Suprapubic skin (tissue), 4 donors: Measurements from ENCODE around the gene PYGB.

Experiments used
- POLR2A ChIP-seq, 2 donors: fragments of 450-650 bp; IDR thresholded peaks; one replicate each; pipeline ENCODE4 v1.6.1; 2017; ENCODE audit warnings: antibody characterized with exemption in 2 of 2, mild to moderate bottlenecking in 2 of 2, moderate library complexity in 2 of 2
- POLR2AphosphoS5 ChIP-seq, 3 donors: sonication (generic); formaldehyde crosslinking; IDR thresholded peaks; one replicate each; pipeline ENCODE4 v1.6.1; 2017; ENCODE audit warnings: antibody characterized with exemption in 3 of 3
- TF ChIP-seq, protein P1 (sequence below), 2 donors: fragments of 200-600 bp in 1 of 2; fragments of 450-650 bp in 1 of 2; sonication (generic) in 1 of 2; IDR thresholded peaks; one replicate each; pipeline ENCODE4 v1.5.1; 2016 to 2019; ENCODE audit warnings: antibody characterized with exemption in 2 of 2, mild to moderate bottlenecking in 1 of 2, moderate library complexity in 1 of 2

DNA sequence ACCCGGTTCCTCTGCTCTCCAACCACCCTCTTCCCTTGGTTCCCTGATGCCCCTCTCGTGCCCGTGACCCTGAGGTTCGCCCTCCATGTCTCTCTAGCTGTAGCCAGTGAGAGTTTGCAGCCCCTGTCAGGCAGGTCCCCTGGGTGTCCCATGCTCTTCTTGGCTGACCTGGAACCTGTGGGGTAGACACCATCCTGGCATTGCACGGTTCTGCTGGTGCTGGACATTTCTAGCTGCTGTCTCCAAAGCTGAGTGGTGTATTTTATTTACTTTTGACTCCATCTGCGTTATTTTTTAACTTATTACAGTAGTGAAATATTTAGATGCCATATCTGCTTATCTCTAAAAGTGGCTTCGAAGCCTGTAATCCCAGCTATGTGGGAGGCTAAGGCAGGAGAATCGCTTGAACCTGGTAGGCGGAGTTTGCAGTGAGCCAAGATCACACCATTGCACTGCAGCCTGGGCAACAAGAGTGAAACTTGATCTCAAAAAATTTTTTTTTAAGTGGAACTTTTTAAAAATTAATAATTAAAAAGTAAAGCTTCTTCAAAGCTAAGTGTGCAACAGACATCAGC lies 39.8 kb upstream of the PYGB start:
- TF ChIP-seq, protein P1, sequence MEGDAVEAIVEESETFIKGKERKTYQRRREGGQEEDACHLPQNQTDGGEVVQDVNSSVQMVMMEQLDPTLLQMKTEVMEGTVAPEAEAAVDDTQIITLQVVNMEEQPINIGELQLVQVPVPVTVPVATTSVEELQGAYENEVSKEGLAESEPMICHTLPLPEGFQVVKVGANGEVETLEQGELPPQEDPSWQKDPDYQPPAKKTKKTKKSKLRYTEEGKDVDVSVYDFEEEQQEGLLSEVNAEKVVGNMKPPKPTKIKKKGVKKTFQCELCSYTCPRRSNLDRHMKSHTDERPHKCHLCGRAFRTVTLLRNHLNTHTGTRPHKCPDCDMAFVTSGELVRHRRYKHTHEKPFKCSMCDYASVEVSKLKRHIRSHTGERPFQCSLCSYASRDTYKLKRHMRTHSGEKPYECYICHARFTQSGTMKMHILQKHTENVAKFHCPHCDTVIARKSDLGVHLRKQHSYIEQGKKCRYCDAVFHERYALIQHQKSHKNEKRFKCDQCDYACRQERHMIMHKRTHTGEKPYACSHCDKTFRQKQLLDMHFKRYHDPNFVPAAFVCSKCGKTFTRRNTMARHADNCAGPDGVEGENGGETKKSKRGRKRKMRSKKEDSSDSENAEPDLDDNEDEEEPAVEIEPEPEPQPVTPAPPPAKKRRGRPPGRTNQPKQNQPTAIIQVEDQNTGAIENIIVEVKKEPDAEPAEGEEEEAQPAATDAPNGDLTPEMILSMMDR (IDR thresholded peaks at IDR 0.05) = no peak
- TF ChIP-seq POLR2AphosphoS5 (IDR thresholded peaks at IDR 0.05) = no peak
- no peak for TF ChIP-seq POLR2A (IDR thresholded peaks at IDR 0.05)
